SU-DHL-6 (cell line): ENCODE measurements around the gene RABGGTA.

Source experiments
- H2AFZ ChIP-seq: fragments of 200-600 bp; sonication (generic); 2 replicates; pipeline ENCODE4 v1.6.1; 2014; ENCODE audit warnings: low read depth, mild to moderate bottlenecking, moderate library complexity, mixed read lengths, antibody characterized with exemption, low read length; ENCODE audit not compliant: severe bottlenecking
- H3F3A ChIP-seq: fragments of 200-600 bp; shearing (Covaris generic); 2 replicates; pipeline ENCODE4 v1.6.0; 2016; ENCODE audit warnings: antibody characterized with exemption, mild to moderate bottlenecking; ENCODE audit not compliant: insufficient read depth
- H3K27ac ChIP-seq: fragments of 200-600 bp; sonication (generic); 2 replicates; pipeline ENCODE4 v1.5.1; 2016; ENCODE audit warnings: low read depth, mild to moderate bottlenecking, low read length, moderate library complexity, mixed read lengths
- H3K27me3 ChIP-seq: fragments of 200-600 bp; sonication (generic), shearing (Covaris generic); 2 replicates; pipeline ENCODE4 v1.6.0; 2014; ENCODE audit warnings: mild to moderate bottlenecking, low read length
- H3K36me3 ChIP-seq: fragments of 200-600 bp; sonication (generic); 2 replicates; pipeline ENCODE4 v1.6.1; 2014; ENCODE audit warnings: mild to moderate bottlenecking, low read length, mixed read lengths
- H3K4me2 ChIP-seq: fragments of 300-600, 200-600 bp; shearing (Covaris generic), sonication (generic); 2 replicates; pipeline ENCODE4 v1.6.0; 2014; ENCODE audit warnings: low read length, low read depth, mild to moderate bottlenecking; ENCODE audit not compliant: poor library complexity, severe bottlenecking
- H3K4me3 ChIP-seq: fragments of 200-600 bp; sonication (generic); 2 replicates; pipeline ENCODE4 v1.5.1; 2014; ENCODE audit warnings: antibody characterized with exemption, low read length, mild to moderate bottlenecking, mixed read lengths; ENCODE audit not compliant: insufficient read depth, poor library complexity, severe bottlenecking
- H3K79me2 ChIP-seq: fragments of 200-600 bp; sonication (generic); 2 replicates; pipeline ENCODE4 v1.6.1; 2014; ENCODE audit warnings: mild to moderate bottlenecking, low read length, moderate library complexity; ENCODE audit not compliant: insufficient read depth
- H3K9ac ChIP-seq: fragments of 200-600 bp; sonication (generic); 2 replicates; pipeline ENCODE4 v1.7.0; 2014; ENCODE audit warnings: mild to moderate bottlenecking, low read length
- H3K9me2 ChIP-seq: fragments of 200-600 bp; sonication (generic); replicated peaks from 2 replicates; pipeline ENCODE4 v1.6.1; 2014; ENCODE audit warnings: low read length; ENCODE audit not compliant: insufficient read depth
- H3K9me3 ChIP-seq: fragments of 200-600 bp; sonication (generic); 2 replicates; pipeline ENCODE4 v1.6.1; 2014; ENCODE audit warnings: low read length, mixed read lengths; ENCODE audit not compliant: insufficient read depth
- H4K20me1 ChIP-seq: fragments of 200-600 bp; sonication (generic); 2 replicates; pipeline ENCODE4 v1.6.1; 2014; ENCODE audit warnings: low read depth, mild to moderate bottlenecking, antibody characterized with exemption, low read length, moderate library complexity, mixed read lengths
- EZH2phosphoT487 ChIP-seq: fragments of 200-600 bp; sonication (generic), shearing (Covaris generic); conservative IDR thresholded peaks from 2 replicates; pipeline ENCODE4 v1.6.1; 2018; ENCODE audit warnings: mild to moderate bottlenecking, antibody characterized with exemption, low read length, moderate library complexity, mixed read lengths
- TF ChIP-seq, protein P1 (sequence below): fragments of 200-600 bp; sonication (generic); IDR thresholded peaks from one replicate; pipeline ENCODE4 v1.5.1; 2017; ENCODE audit warnings: antibody characterized with exemption, mild to moderate bottlenecking, low read length, moderate library complexity; ENCODE audit not compliant: insufficient read depth, poor library complexity, severe bottlenecking

RABGGTA gene

DNA sequence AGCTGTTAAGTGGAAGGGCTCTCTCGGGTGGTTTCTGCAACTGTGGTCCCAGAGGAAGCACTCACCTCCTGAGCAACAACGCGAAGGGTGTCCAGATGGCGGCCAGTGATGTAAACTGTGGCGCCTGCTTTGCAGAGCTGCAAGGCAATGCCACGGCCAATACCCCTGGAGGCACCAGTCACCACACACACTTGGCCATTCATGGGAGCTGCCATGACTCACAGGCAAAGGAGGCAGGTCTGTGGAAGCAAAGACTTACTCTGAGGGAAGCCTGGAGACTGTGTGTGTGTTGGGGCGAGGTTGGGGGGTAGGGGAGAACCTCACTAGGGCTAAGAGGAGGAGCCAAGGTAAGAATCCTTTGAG lies 27.5 kb upstream of the RABGGTA start:
- Histone ChIP-seq H3K9ac (peak overlapping the region; percentile 89), H3K79me2 (peaks cover 19% of the 10 kb centered on the region), H3K4me2 (peak overlapping the region; percentile 84), H3K27ac (peak overlapping the region; percentile 42), H3K36me3 (peaks cover 2% of the 10 kb centered on the region; the same call in 1 of the 2 replicates), H3K4me3 (peak overlapping the region; percentile 88), H3K27me3 (no peaks in the 10 kb centered on the region), H3K9me3 (no peaks in the 10 kb centered on the region), H3F3A (peaks cover 14% of the 10 kb centered on the region), H2AFZ (no peak overlapping the region), H4K20me1 (no peaks in the 10 kb centered on the region), H3K9me2 (no peaks in the 10 kb centered on the region)
- TF ChIP-seq, protein P1, sequence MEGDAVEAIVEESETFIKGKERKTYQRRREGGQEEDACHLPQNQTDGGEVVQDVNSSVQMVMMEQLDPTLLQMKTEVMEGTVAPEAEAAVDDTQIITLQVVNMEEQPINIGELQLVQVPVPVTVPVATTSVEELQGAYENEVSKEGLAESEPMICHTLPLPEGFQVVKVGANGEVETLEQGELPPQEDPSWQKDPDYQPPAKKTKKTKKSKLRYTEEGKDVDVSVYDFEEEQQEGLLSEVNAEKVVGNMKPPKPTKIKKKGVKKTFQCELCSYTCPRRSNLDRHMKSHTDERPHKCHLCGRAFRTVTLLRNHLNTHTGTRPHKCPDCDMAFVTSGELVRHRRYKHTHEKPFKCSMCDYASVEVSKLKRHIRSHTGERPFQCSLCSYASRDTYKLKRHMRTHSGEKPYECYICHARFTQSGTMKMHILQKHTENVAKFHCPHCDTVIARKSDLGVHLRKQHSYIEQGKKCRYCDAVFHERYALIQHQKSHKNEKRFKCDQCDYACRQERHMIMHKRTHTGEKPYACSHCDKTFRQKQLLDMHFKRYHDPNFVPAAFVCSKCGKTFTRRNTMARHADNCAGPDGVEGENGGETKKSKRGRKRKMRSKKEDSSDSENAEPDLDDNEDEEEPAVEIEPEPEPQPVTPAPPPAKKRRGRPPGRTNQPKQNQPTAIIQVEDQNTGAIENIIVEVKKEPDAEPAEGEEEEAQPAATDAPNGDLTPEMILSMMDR: no peak
- no peak for TF ChIP-seq EZH2phosphoT487

DNA sequence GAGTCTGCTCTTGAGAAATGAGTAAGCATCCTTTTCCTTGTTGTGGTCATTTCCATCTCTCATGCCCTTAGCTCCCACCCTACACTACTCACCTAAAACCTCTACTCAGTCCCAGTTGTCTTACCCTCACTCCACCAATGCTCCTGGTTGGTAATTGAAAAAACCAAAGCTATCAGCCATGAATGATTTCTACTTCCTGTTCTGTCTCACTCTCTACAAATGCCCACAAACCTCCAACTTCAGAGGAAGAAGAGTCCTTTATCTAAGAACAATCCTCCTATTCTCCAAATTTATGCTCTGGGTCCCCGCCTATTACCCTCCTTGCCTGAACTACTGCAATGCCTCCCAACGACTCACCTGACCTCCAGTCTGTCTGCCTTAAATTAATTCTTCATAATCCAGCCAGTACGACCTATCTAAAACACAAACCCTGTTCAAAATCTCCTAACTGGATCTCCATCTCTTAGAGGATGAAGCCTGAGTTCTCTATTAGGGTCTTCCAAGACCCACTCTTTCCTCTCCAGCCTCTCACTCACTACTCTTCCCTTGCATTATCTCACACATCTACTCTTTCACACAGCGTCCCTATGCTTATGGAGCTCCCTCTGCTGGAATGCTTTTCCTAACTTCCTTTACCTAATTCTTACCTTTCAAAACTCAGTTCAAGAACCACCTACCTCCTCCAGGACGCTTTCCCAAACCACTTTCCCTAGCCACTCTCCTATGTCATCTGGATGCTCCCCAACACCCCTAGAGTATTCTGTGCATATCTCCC lies 26.0 kb upstream of the RABGGTA start:
- Histone ChIP-seq H3K9ac (no peak overlapping the region), H2AFZ (no peak overlapping the region), H3F3A (peaks cover 14% of the 10 kb centered on the region), H4K20me1 (no peaks in the 10 kb centered on the region), H3K79me2 (peaks cover 19% of the 10 kb centered on the region), H3K4me2 (peak overlapping the region; percentile 17), H3K27ac (peak overlapping the region; percentile 25; the same call in 1 of the 2 replicates), H3K36me3 (peaks cover 2% of the 10 kb centered on the region; the same call in 1 of the 2 replicates), H3K4me3 (no peak overlapping the region), H3K27me3 (no peaks in the 10 kb centered on the region), H3K9me3 (no peaks in the 10 kb centered on the region), H3K9me2 (no peaks in the 10 kb centered on the region)
- TF ChIP-seq, protein P1: no peak
- no peak for TF ChIP-seq EZH2phosphoT487

DNA sequence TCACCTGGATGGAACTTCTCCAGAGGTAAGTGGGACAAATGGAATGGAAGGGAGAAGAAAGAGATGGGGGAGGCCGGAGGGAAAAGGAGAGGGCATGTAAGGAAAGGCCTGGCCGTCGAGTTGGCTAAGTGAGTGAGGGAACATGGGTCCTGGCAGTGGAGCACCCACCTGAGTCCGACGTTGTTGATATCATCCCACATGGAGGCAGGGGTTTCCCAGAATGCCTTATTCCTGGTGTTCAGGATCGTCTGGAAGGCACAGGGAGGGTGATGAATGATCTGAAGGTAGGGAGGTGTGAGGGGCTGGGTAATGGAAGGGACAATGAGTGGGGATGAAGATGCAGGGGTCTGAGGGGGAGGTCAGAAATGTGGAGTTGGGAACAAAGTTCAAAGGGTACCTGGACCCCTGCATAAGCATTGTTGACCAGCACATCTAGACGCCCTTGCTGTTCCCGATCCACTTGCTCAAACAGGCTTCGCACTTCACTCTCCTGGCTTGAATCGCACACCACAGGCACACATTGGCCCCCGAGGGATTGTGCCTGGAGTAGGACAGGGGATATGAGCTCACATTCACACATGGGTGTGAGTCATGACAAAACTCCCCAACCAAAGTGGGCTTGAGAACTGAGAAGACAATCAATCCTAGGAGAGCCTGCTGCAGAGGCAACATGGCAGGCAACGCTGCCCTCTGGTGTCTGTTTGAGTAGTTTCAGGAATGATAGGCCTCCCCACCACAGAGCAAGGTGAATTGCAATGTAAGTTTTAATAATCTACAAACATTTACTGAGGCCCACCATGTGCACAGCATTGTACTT lies 25.2 kb upstream of the RABGGTA start:
- Histone ChIP-seq H3F3A (peaks cover 14% of the 10 kb centered on the region), H3K79me2 (peaks cover 19% of the 10 kb centered on the region), H4K20me1 (no peaks in the 10 kb centered on the region), H2AFZ (no peak overlapping the region), H3K4me3 (no peak overlapping the region), H3K4me2 (no peak overlapping the region), H3K27ac (no peak overlapping the region), H3K36me3 (peaks cover 2% of the 10 kb centered on the region; the same call in 1 of the 2 replicates), H3K9ac (no peak overlapping the region), H3K27me3 (no peaks in the 10 kb centered on the region), H3K9me2 (no peaks in the 10 kb centered on the region), H3K9me3 (no peaks in the 10 kb centered on the region)
- TF ChIP-seq EZH2phosphoT487: no peak
- TF ChIP-seq, protein P1: peak; percentile 63
